Heart left ventricle (tissue), 16 donors: Measurements from ENCODE around the gene LRGUK. TPM values are rescaled to one million over a fixed set of nuclear protein-coding genes. Genes with fewer than 3 reads are reported as not detected.

Source experiments
- ATAC-seq, 4 donors: fragments of 200-7000 bp; cut with Tn5 transposase; one replicate each; pipeline ENCODE4 v1.9.1; 2020 to 2022; ENCODE audit warnings: moderate library complexity in 4 of 4, mild to moderate bottlenecking in 3 of 4, moderate number of reproducible peaks in 1 of 4
- DNase-seq, 5 donors: peaks; one replicate each; pipeline ENCODE4 v3.0.0-alpha.2; 2020
- H3K27ac ChIP-seq, 12 donors: fragments of 200-600 bp; sonication (generic) in 4 of 12; one replicate each; pipeline versions ENCODE4 v1.5.0 to v1.8.0; 2016 to 2022; ENCODE audit warnings: mild to moderate bottlenecking in 2 of 12
- H3K27me3 ChIP-seq, 9 donors: fragments of 200-600 bp; sonication (generic) in 2 of 9; one replicate each; pipeline versions ENCODE4 v1.5.1 to v1.8.0; 2016 to 2022; ENCODE audit warnings: mild to moderate bottlenecking in 3 of 9
- H3K36me3 ChIP-seq, 9 donors: fragments of 200-600 bp; sonication (generic) in 2 of 9; one replicate each; pipeline versions ENCODE4 v1.5.0 to v1.8.0; 2018 to 2022; ENCODE audit warnings: mild to moderate bottlenecking in 2 of 9
- H3K4me1 ChIP-seq, 12 donors: fragments of 200-600 bp; sonication (generic) in 4 of 12; one replicate each; pipeline versions ENCODE4 v1.5.0 to v1.8.0; 2016 to 2022; ENCODE audit warnings: mild to moderate bottlenecking in 3 of 12
- H3K4me3 ChIP-seq, 12 donors: fragments of 200-600 bp; sonication (generic) in 4 of 12; one replicate each; pipeline versions ENCODE4 v1.5.0 to v1.8.0; 2017 to 2022; ENCODE audit warnings: mild to moderate bottlenecking in 9 of 12, moderate library complexity in 4 of 12
- H3K9me3 ChIP-seq, 12 donors: fragments of 200-600 bp; sonication (generic) in 4 of 12; one replicate each; pipeline versions ENCODE4 v1.5.0 to v1.8.0; 2016 to 2022; ENCODE audit warnings: mild to moderate bottlenecking in 1 of 12
- POLR2A ChIP-seq, 2 donors: fragments of 450-650 bp; IDR thresholded peaks; one replicate each; pipeline ENCODE4 v1.6.1; 2017; ENCODE audit warnings: antibody characterized with exemption in 2 of 2, mild to moderate bottlenecking in 2 of 2, moderate library complexity in 2 of 2
- WGBS, 4 donors: extraction: QIAGEN DNeasy Blood & Tissue Kit in 2 of 4; methylation state at CpG; one replicate each; pipeline versions ENCODE4 v1.1.5 to v1.1.7; 2013 to 2018; 5-methylcytosine and 5-hydroxymethylcytosine counted together
- intact Hi-C, 10 donors: fragments of 100-400 bp; cut with DNase I; formaldehyde crosslinking; loops; one replicate each; pipeline versions ENCODE4 v1.11.1 to v1.14.2; 2022
- polyA plus RNA-seq, 2 donors: library from polyadenylated mRNA; stranded (reverse); fragments of 200-250 nt; gene quantifications; one replicate each; pipeline ENCODE4 v1.2.3, GENCODE V29; 2013
- total RNA-seq, 9 donors: library from RNA; depleted of rRNA in 2 of 9; stranded (reverse); fragments of >200 nt in 2 of 9; fragmentation: NEBNext Ultra II Directional in 3 of 9; extraction: Animal tissue kit (Norgen Biotek cat#: 25700) in 3 of 9; gene quantifications; one replicate each; pipeline versions ENCODE4 v1.1.0 to v1.2.4, GENCODE V29; 2016 to 2023
- TF ChIP-seq, protein P1 (sequence below), 12 donors: fragments of 200-600 bp; sonication (generic) in 4 of 12; IDR thresholded peaks; one replicate each; pipeline versions ENCODE4 v1.5.0 to v1.8.0; 2018 to 2022; ENCODE audit warnings: antibody characterized with exemption in 12 of 12, mild to moderate bottlenecking in 5 of 12
- donor health status: ischemic (EF 13 %, LVEDD 7.1; RV severe dilation, severe dysfunction).
- donor health status: healthy with polysubstance abuse.
- donor health status: DM: no; HTN: yes; CAD: no.
- donor health status: DM: no; HTN: no; CAD: no.
- donor health status: ischemic (EF 25% LVEDD 6.9; RV normal size, moderate dysfunction).
- donor health status: ischemic (EF 25% LVEDD 5.7; RV mildly dilated, moderate dysfunction).
- donor health status: healthy.
- donor health status: DM: yes; HTN: yes; CAD: no.
- donor health status: ischemic (EF 35%, LVEDD 5.7; RV mildly dilated, moderate dysfunction).
- donor health status: nonischemic (EF 11% LVEDD 7.7; RV severe dilation, severe dysfunction).
- donor health status: DM: yes; HTN: yes; CAD: no.
- donor health status: PGD.
- donor health status: ischemic (EF 29% LVEDD 5.4; RV normal size, mild dysfunction).
- donor health status: nonischemic (EF 23%, LVEDD 6.1; RV moderate dilation, normal function).

The LRGUK gene
- total and polyA plus RNA-seq, 11 donors, result 0.03 to 0.51 (median 0.22) TPM; not detected in 3

DNA sequence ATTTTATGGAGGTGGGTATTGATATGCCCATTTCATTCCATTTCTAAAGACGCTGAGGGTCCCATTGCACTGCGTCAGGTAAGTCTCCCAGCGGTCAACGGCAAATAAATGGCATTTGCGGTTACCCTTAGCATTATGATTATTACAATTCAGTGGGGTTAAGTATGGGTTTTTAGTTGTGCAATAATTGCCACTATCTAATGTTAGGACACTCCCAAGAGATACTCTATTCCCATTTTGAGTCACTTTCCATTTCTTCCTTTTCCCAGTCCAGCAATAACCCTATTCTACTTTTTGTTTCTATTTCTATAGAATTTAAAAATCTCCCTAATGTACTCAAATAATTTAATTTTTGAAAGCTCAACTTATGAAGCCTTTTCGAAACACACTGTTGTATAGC is 185.6 kb downstream of the LRGUK start:
- WGBS, 4 donors, result 81 to 92% (median 91%) methylated on average over 6 of the region's 6 CpGs
- no peak for ATAC-seq
- intact Hi-C loops, result no loop called here

DNA sequence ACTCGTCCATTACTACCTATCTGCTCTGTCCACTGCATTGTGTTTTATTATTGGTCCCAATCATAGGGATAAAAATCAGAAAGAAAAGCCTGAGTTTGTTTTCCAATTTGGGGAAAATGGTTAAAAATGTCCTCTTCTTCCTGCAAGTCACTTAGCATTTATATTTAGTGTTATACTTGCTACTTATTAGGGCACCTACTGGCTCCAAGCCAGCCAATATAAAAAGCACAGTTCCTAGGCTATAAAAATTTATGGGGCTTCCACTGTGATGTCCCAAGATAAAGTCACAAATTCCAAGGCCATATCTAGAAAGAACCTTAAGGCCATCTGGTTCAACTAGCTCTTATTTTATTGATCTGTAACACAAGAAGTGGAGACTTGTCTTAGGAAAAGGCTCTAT is 186.4 kb downstream of the LRGUK start:
- 87 to 95% (median 92%) methylated on average over 1 of the region's 1 CpG for WGBS, 4 donors
- ATAC-seq (no peak), DNase-seq (no peak)
- Histone ChIP-seq H3K9me3 (no peaks in the 10 kb centered on the region), H3K4me1 (peaks cover 0 to 20% (median 7%) of the 10 kb centered on the region in 12 donors), H3K36me3 (peaks cover 0 to 6% (median 0%) of the 10 kb centered on the region in 9 donors), H3K27ac (no peak overlapping the region), H3K4me3 (no peak overlapping the region), H3K27me3 (no peaks in the 10 kb centered on the region)
- TF ChIP-seq POLR2A (IDR thresholded peaks at IDR 0.05), result no peak
- TF ChIP-seq, protein P1, sequence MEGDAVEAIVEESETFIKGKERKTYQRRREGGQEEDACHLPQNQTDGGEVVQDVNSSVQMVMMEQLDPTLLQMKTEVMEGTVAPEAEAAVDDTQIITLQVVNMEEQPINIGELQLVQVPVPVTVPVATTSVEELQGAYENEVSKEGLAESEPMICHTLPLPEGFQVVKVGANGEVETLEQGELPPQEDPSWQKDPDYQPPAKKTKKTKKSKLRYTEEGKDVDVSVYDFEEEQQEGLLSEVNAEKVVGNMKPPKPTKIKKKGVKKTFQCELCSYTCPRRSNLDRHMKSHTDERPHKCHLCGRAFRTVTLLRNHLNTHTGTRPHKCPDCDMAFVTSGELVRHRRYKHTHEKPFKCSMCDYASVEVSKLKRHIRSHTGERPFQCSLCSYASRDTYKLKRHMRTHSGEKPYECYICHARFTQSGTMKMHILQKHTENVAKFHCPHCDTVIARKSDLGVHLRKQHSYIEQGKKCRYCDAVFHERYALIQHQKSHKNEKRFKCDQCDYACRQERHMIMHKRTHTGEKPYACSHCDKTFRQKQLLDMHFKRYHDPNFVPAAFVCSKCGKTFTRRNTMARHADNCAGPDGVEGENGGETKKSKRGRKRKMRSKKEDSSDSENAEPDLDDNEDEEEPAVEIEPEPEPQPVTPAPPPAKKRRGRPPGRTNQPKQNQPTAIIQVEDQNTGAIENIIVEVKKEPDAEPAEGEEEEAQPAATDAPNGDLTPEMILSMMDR (IDR thresholded peaks at IDR 0.05), result no peak
- intact Hi-C loops, result no loop called here

More for the DNA sequence above, 185.6 kb downstream of the LRGUK start:
- H3K27me3 ChIP-seq, result no peaks in the 10 kb centered on the region
- peaks cover 0 to 20% (median 7%) of the 10 kb centered on the region in 12 donors for H3K4me1 ChIP-seq
- no peak overlapping the region for H3K27ac ChIP-seq
- no peak overlapping the region for H3K4me3 ChIP-seq
- TF ChIP-seq, protein P1 (IDR thresholded peaks at IDR 0.05), result no peak
- no peak for TF ChIP-seq POLR2A (IDR thresholded peaks at IDR 0.05)
- DNase-seq, result no peak
- no peaks in the 10 kb centered on the region for H3K9me3 ChIP-seq
- peaks cover 0 to 14% (median 0%) of the 10 kb centered on the region in 9 donors for H3K36me3 ChIP-seq

Other genes starting within 250 kb of the LRGUK start
- 1 to 10 TPM; 3.8 to 8.6 (median 5.7) TPM for gene SLC35B4, start 189.6 kb downstream of the LRGUK start, total RNA-seq
- gene SLC35B4, start 189.6 kb downstream of the LRGUK start, polyA plus RNA-seq, result 1 to 10 TPM; 2.6 to 4.9 TPM